AG09309 (cell line): ENCODE results near the gene SLC39A9.

Experiments used
- DNase-seq: peaks from one replicate; pipeline ENCODE4 v3.0.0-alpha.2; 2010; ENCODE audit warnings: low read depth
- H3K4me3 ChIP-seq: 2 replicates; pipeline ENCODE4 v1.5.1; 2011; ENCODE audit warnings: mild to moderate bottlenecking, low read depth, low read length, moderate library complexity; ENCODE audit not compliant: control insufficient read depth
- CTCF ChIP-seq: IDR thresholded peaks from 2 replicates; pipeline ENCODE4 v1.5.1; 2011; ENCODE audit warnings: mild to moderate bottlenecking, low read depth, low read length, inconsistent platforms; ENCODE audit not compliant: insufficient read depth, control insufficient read depth; ENCODE audit errors: missing control alignments

SLC39A9 gene

GRCh38 chr14:69399750-69400149 lies 1.3 kb downstream of the SLC39A9 start:
- no peak for DNase-seq
- H3K4me3 ChIP-seq, result peak overlapping the region; percentile 91
- no peak for TF ChIP-seq CTCF

GRCh38 chr14:69400154-69400553 lies 1.7 kb downstream of the SLC39A9 start:
- DNase-seq, result no peak
- no peak for TF ChIP-seq CTCF
- peak overlapping the region; percentile 16 for H3K4me3 ChIP-seq

- no peak for DNase-seq
- H3K4me3 ChIP-seq, result no peak overlapping the region
- TF ChIP-seq CTCF, result no peak
Observed at GRCh38 chr14:69401841-69402240, 3.3 kb downstream of the SLC39A9 start.

- no peak for TF ChIP-seq CTCF
Observed at GRCh38 chr14:69404478-69404877, 6.0 kb downstream of the SLC39A9 start.

GRCh38 chr14:69404883-69405282 lies 6.4 kb downstream of the SLC39A9 start:
- TF ChIP-seq CTCF, result no peak
- no peak overlapping the region for H3K4me3 ChIP-seq
- no peak for DNase-seq

More at GRCh38 chr14:69404478-69404877, 6.0 kb downstream of the SLC39A9 start:
- no peak for DNase-seq
- H3K4me3 ChIP-seq, result no peak overlapping the region

GRCh38 chr14:69405762-69406161 lies 7.3 kb downstream of the SLC39A9 start:
- DNase-seq, result no peak
- no peak for TF ChIP-seq CTCF
- H3K4me3 ChIP-seq, result no peak overlapping the region
